Right cardiac atrium (tissue), 5 donors: Measurements from ENCODE around the gene SLC8A2. TPM values are rescaled to one million over a fixed set of nuclear protein-coding genes. Genes with fewer than 3 reads are reported as not detected.

Source experiments
- ATAC-seq, 2 donors: fragments of 200-7000 bp; cut with Tn5 transposase; one replicate each; pipeline versions ENCODE4 v1.8.0 to v1.9.1; 2020; ENCODE audit warnings: moderate library complexity in 2 of 2, mild to moderate bottlenecking in 1 of 2
- DNase-seq, 3 donors: peaks; one replicate each; pipeline ENCODE4 v3.0.0-alpha.2; 2020
- H3K27ac ChIP-seq: one replicate; pipeline ENCODE4 v1.5.1; 2013; ENCODE audit warnings: mild to moderate bottlenecking, low read length, control low read depth, moderate library complexity
- H3K27me3 ChIP-seq: one replicate; pipeline ENCODE4 v1.6.1; 2013; ENCODE audit not compliant: control insufficient read depth, insufficient read depth
- H3K4me1 ChIP-seq: one replicate; pipeline ENCODE4 v1.6.1; 2013; ENCODE audit warnings: low read length; ENCODE audit not compliant: control insufficient read depth, insufficient read depth
- H3K4me3 ChIP-seq: one replicate; pipeline ENCODE4 v1.5.1; 2013; ENCODE audit warnings: low read length, control low read depth
- H3K9me3 ChIP-seq: one replicate; pipeline ENCODE4 v1.6.1; 2013; ENCODE audit warnings: low read length; ENCODE audit not compliant: control insufficient read depth
- WGBS: extraction: QIAGEN DNeasy Blood & Tissue Kit; methylation state at CpG from one replicate; pipeline ENCODE4 v1.1.7; 2013; 5-methylcytosine and 5-hydroxymethylcytosine counted together
- intact Hi-C, 4 donors: fragments of 100-400 bp; cut with DNase I; formaldehyde crosslinking; loops; one replicate each; pipeline versions ENCODE4 v1.11.0 to v1.14.0; 2022 to 2023
- polyA plus RNA-seq: library from polyadenylated mRNA; stranded (reverse); fragments of 200-250 nt; gene quantifications from one replicate; pipeline ENCODE4 v1.2.3, GENCODE V29; 2013
- total RNA-seq, 4 donors: library from RNA; stranded (reverse); fragmentation: NEBNext Ultra II Directional; extraction: Animal tissue kit (Norgen Biotek cat#: 25700); gene quantifications; one replicate each; pipeline ENCODE4 v1.2.1, GENCODE V29; 2021
- donor health status: healthy with polysubstance abuse.
- donor health status: DM: no; HTN: yes; CAD: no.
- donor health status: DM: no; HTN: no; CAD: no.
- donor health status: DM: no; HTN: yes; CAD: no; lungs with severe emphysema.
- donor health status: DM: yes; HTN: yes; CAD: no.

Gene SLC8A2
- total and polyA plus RNA-seq, 5 donors: 0.09 to 0.36 (median 0.26) TPM; not detected in 2

DNA sequence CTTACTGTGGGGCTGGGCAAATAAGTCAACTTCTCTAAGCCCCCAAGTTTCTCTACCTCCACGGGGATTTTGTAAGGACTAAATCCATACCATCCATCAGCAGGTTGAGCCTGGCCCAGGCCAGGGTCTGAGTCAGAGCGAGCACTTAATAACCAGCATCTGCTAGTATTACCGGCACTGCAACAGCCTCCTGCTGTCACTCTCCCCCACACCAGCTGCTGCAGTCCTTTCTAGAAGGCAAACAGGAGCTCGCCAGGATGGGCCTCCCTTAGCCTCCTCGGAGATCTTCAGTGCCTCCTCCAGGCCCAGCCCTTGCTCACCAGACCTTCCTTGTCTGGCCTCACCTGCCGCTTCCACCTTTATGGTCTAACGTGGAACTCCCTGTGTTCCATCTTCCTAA is 40.0 kb upstream of the SLC8A2 start:
- Histone ChIP-seq H3K9me3 (no peaks in the 10 kb centered on the region), H3K4me1 (peaks cover 46% of the 10 kb centered on the region), H3K27ac (no peak overlapping the region), H3K4me3 (no peak overlapping the region), H3K27me3 (no peaks in the 10 kb centered on the region)
- intact Hi-C loops: loop anchor here in 3 of 4 donors (10.0 kb wide), 2 partner anchors 77 to 93 kb away; partner anchors contain the start of gene BICRA (in 2 of the 3)
- WGBS: 62% methylated on average over 7 of the region's 7 CpGs
- no peak for DNase-seq
- no peak for ATAC-seq

DNA sequence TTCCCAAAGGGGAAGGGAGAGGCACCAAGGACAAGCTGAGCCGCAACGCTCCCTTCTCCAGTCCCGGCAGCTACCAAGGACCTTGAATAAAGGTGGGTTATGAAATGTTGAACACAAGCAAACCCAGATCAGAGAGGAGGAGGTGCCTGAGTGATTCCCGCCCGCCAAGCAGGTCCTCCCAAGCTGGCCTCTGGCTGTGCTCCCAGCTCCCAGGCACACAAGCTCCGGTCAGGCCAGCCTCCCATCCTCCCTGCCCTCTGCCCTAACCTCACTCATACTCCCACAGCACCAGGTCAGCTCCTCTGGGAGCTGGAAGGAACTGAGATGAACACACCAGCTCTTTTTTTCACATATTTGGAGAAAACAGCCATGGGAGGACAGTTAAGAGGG is 39.4 kb upstream of the SLC8A2 start:
- peak in 1 of 3 donors; percentile 74 for DNase-seq
- Histone ChIP-seq H3K9me3 (no peaks in the 10 kb centered on the region), H3K27ac (peak overlapping the region; percentile 21), H3K4me1 (peaks cover 49% of the 10 kb centered on the region), H3K27me3 (no peaks in the 10 kb centered on the region), H3K4me3 (no peak overlapping the region)
- WGBS: 58% methylated on average over 6 of the region's 6 CpGs
- no peak for ATAC-seq
- intact Hi-C loops: loop anchor here in 3 of 4 donors (10.0 kb wide), 2 partner anchors 76 to 94 kb away; partner anchors contain the start of gene BICRA (in 2 of the 3)

DNA sequence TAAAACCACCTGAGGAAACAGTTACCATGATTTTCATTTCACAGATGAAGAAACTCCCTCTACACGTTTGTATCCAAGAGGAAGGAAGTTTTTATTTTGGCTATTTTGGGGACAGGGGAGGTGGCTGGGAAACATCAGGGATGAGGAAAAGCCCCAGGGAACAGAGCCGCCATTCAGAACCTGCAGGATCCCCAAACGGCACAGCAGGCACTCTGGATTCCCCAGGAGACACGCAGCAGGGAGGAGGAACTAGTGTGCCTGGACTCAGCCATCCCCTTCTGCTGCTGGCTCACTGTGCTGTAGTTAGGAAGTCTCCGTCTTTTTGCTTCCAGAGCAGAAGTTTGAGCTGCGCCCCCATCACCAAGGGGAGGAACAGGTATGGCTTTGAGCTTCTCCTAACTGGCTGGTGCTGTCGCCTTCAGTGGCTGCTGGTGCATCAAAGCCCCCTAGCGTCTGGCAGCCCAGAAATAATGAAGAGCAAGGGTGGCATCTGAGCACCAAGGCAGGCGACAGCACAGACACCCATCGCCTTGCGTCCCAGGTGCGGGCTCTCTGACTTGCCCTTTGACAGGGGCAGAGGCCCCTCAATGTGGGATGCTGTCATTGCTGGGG is 38.9 kb upstream of the SLC8A2 start:
- intact Hi-C loops: loop anchor here in 3 of 4 donors (10.0 kb wide), 2 partner anchors 76 to 94 kb away; partner anchors contain the start of gene BICRA (in 2 of the 3)
- no peak for ATAC-seq
- Histone ChIP-seq H3K9me3 (no peaks in the 10 kb centered on the region), H3K27ac (peak overlapping the region; percentile 21), H3K4me3 (no peak overlapping the region), H3K27me3 (no peaks in the 10 kb centered on the region), H3K4me1 (peaks cover 49% of the 10 kb centered on the region)
- no peak for DNase-seq
- WGBS: 60% methylated on average over 12 of the region's 12 CpGs

DNA sequence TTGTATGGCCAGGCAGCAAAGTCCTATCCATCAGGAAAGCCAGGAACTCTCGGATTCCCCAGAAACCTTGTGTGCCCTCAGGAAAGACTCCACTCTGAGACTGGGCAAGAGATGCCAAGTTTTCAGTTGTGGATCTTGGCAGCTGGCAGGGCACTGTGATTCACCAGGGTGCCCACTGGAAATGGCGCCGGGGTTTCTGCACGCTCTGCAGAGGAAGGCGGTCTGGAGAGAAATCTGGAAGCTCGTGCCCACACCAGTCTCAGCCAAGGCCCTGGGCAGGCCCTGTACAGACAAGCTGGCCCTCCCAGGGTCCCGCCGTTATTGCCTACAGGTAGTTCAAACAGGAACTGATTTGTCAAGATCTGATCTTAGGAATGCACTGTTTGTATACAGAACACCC is 38.3 kb upstream of the SLC8A2 start:
- intact Hi-C loops: loop anchor here in 3 of 4 donors (10.0 kb wide), 3 partner anchors 75 to 185 kb away; partner anchors contain the start of gene BICRA (in 2 of the 3)
- no peak overlapping the region for H3K4me3 ChIP-seq
- H3K27ac ChIP-seq: no peak overlapping the region
- no peaks in the 10 kb centered on the region for H3K9me3 ChIP-seq
- H3K4me1 ChIP-seq: peaks cover 49% of the 10 kb centered on the region
- H3K27me3 ChIP-seq: no peaks in the 10 kb centered on the region
- 54% methylated on average over 8 of the region's 8 CpGs for WGBS
- DNase-seq (peak in 1 of 3 donors; percentile 72), ATAC-seq (peak in 1 of 2 donors; percentile 29)

DNA sequence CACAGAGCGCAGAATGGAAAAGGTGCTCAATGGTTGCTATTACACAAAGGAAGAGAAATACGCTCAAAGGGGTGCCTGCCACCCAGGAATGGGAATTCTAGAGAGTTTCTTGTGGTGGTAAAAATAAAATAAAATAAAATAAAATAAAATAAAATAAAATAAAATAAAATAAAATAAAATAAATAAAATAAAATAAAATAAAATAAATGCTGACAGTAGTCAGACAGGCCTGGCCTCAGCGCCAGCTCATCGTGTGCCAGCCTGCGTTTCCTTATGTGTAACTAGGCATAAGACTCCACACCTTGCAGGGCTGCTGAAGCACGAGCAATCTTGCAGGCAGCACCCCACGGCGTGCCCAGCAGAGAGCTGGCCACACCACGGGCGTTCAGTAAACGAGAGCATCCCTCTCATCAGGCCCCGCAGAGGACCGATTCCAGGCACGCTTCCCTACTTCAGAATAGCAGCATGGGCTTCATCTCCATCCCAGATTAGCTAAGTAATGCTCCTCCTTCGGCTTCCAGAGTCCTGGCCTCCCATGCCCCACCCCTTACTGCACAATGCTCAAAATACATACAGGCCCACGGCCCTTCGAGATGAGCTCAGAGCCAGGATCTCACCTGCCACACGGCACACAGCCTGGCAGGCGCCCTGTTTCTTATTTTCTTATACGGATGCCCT is 37.6 kb upstream of the SLC8A2 start:
- H3K9me3 ChIP-seq: no peaks in the 10 kb centered on the region
- DNase-seq: peak in 1 of 3 donors; percentile 37
- no peaks in the 10 kb centered on the region for H3K27me3 ChIP-seq
- WGBS: 78% methylated on average over 20 of the region's 20 CpGs
- H3K4me1 ChIP-seq: peaks cover 49% of the 10 kb centered on the region
- ATAC-seq: no peak
- peak overlapping the region; percentile 19 for H3K27ac ChIP-seq
- intact Hi-C loops: loop anchor here in 1 of 4 donors (10.0 kb wide), 1 partner anchor 185 kb away; no protein-coding TSS in a partner anchor
- H3K4me3 ChIP-seq: no peak overlapping the region

DNA sequence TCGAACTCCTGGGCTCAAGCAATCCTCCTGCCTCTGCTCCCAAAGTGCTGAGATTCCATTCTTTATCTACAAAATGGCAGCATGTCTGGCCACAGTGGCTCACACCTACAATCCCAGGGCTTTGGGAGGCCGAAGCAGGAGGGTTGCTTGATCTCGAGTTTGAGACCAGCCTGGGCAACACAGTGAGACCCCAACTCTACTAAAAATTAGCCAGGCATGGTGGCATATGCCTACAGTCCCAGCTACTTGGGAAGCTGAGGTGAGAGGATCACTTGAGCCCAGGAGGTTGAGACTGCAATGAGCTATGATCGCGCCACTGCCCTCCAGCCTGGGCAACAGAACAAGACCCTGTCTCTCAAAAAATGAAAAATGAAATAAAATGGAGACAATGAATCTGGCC is 37.0 kb upstream of the SLC8A2 start:
- intact Hi-C loops: loop anchor here in 1 of 4 donors (10.0 kb wide), 1 partner anchor 186 kb away; no protein-coding TSS in a partner anchor
- H3K9me3 ChIP-seq: no peaks in the 10 kb centered on the region
- DNase-seq: peak in 1 of 3 donors; percentile 11
- WGBS: 91% methylated on average over 5 of the region's 5 CpGs
- no peak for ATAC-seq
- no peaks in the 10 kb centered on the region for H3K27me3 ChIP-seq
- H3K4me3 ChIP-seq: no peak overlapping the region
- H3K27ac ChIP-seq: no peak overlapping the region
- H3K4me1 ChIP-seq: peaks cover 49% of the 10 kb centered on the region

- H3K27ac ChIP-seq: no peak overlapping the region
- H3K9me3 ChIP-seq: no peaks in the 10 kb centered on the region
- ATAC-seq (no peak), DNase-seq (peak in 1 of 3 donors; percentile 33)
- intact Hi-C loops: loop anchor here in 1 of 4 donors (10.0 kb wide), 1 partner anchor 187 kb away; no protein-coding TSS in a partner anchor
- peaks cover 44% of the 10 kb centered on the region for H3K4me1 ChIP-seq
- H3K4me3 ChIP-seq: no peak overlapping the region
- 72% methylated on average over 11 of the region's 11 CpGs for WGBS
- H3K27me3 ChIP-seq: no peaks in the 10 kb centered on the region
These were observed 36.3 kb upstream of the SLC8A2 start for GRCh38 chr19:47507924-47508553.

- Histone ChIP-seq H3K4me3 (no peak overlapping the region), H3K9me3 (no peaks in the 10 kb centered on the region), H3K27me3 (no peaks in the 10 kb centered on the region), H3K27ac (peak overlapping the region; percentile 33), H3K4me1 (peaks cover 35% of the 10 kb centered on the region)
- 44% methylated on average over 6 of the region's 6 CpGs for WGBS
- intact Hi-C loops: loop anchor here in 1 of 4 donors (10.0 kb wide), 1 partner anchor 188 kb away; no protein-coding TSS in a partner anchor
- DNase-seq: peak in 1 of 3 donors; percentile 60
- ATAC-seq: peak; percentile 66 to 75
These were observed 35.3 kb upstream of the SLC8A2 start for GRCh38 chr19:47507012-47507411.

- DNase-seq: peak in 1 of 3 donors; percentile 35
These were observed 34.8 kb upstream of the SLC8A2 start for GRCh38 chr19:47506459-47506858.

DNA sequence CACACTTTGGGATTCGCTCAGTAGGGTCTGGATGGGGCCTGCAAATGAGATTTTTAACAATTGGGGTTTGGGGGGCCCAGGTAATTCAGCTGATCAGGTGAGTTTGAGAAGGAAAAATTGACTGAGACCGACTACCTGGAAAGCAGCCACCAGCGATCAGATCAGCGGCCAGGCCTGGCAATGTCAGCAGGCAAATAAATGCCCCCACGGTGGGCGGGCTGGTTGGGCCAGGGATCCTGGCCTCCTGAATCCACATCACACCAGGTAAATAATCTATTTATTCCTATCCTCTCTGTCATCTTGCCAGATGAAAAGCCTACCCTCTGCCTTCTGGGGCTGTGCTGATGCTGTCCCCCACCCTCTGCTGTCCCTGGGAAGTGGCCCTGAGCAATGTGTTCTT is 33.8 kb upstream of the SLC8A2 start:
- H3K9me3 ChIP-seq: no peaks in the 10 kb centered on the region
- peaks cover 22% of the 10 kb centered on the region for H3K4me1 ChIP-seq
- H3K27ac ChIP-seq: no peak overlapping the region
- H3K4me3 ChIP-seq: no peak overlapping the region
- WGBS: 93% methylated on average over 6 of the region's 6 CpGs
- ATAC-seq (no peak), DNase-seq (peak in 1 of 3 donors; percentile 22)
- no peaks in the 10 kb centered on the region for H3K27me3 ChIP-seq
- intact Hi-C loops: loop anchor here in 1 of 4 donors (10.0 kb wide), 1 partner anchor 189 kb away; no protein-coding TSS in a partner anchor

More at GRCh38 chr19:47506459-47506858, 34.8 kb upstream of the SLC8A2 start:
- no peaks in the 10 kb centered on the region for H3K9me3 ChIP-seq
- no peak overlapping the region for H3K4me3 ChIP-seq
- ATAC-seq: peak in 1 of 2 donors; percentile 4
- H3K27ac ChIP-seq: peak overlapping the region; percentile 33
- H3K4me1 ChIP-seq: peaks cover 32% of the 10 kb centered on the region
- 71% methylated on average over 8 of the region's 8 CpGs for WGBS
- intact Hi-C loops: loop anchor here in 1 of 4 donors (10.0 kb wide), 1 partner anchor 188 kb away; no protein-coding TSS in a partner anchor
- H3K27me3 ChIP-seq: no peaks in the 10 kb centered on the region
